ENCODE data around the gene PRICKLE4.

The PRICKLE4 gene

DNA sequence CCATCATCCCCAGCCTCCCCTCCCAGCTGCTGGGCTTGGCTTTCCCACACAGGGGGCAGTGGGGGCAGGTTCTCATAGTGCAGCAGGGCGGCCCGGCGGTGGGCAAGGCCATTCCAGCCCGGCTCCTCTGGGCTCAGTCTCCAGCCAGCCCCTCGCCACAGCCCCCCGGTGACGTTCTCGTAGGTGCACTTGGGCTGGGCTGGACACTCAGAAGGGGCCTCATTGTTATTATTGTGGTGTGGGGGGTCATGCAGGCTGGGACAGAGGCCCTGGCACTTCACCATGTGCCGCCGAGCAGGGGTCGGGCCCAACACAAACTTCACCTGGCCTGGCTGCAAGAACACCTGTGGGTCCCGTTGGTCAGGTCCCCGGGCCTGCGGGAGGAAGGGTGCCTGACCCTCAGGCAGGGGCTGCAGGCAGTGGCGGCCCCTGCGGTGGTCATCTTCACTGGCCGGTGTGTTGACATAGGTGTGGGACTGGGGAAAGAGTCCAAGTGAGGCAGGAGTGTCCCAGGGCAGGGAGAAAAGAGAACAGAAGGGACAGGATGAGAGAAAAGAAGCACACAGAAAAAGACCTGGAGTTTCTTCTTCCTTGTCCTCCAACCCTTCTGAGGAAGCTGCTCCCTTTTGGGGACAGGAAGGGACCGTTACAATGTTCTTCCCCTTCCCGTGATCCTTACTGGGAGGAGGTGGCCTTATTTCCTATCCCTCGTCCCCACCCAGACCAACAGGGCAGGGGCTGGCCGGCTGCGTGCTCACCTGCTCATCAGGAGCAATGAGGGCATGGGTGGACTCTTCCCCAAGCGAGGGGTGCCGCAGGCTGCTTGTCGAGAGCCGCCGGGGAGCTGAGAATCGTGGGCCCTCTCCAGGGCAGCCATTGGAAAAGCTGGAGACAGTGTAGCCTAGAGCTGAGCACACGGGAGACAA is 9.3 kb upstream of the PRICKLE4 start:
- DNase-seq (ENCODE audit: low read depth in 2 of 2): no peak

DNA sequence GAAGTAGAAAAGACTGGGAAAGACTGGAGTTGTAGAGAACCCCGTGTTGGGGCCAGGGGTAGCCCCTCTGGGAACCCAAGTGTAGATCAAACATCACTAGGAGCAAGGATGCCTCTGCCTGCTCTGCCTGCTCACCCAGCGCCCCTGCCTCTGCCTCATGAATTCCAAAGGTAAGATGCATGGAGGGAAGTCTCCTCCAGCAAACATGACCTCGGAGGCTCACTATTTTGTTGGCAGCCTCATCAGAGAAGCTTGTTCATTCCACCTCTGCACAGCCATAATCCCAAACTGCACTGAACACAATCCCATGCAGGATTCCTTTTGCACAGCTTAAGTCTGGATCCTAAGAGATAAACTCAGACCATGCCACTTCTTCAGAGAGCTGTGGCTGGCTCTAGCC is 5.7 kb upstream of the PRICKLE4 start:
- DNase-seq (ENCODE audit: low read depth in 2 of 2): no peak

DNA sequence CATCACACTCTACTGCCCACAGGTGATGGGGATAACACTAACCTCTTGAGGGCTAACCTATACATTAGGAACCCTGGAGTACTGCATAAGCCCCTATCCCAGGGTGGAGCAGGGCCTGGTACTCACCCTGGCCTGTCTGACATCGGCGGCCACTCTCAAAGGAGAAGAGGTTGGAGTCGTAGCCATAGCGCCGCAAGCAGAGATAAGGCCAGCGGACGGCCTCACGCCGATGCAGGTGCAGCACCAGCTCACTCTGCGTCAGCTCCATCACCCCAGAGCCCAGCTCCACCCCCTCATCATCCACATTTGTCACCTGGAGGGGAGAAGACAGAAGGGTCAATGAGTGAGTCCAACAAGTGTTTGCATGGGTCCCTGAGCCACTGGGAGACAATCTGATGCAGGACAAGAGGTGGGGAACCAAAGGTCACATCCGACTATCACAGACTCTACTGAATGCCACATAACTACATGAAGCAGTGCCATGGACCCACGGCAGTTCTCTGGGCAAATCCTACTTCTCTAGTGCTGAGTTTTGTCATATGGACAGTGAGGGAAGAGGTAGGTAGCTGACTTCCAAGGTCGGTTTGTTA is 5.2 kb upstream of the PRICKLE4 start:
- no peak for DNase-seq (ENCODE audit: low read depth in 2 of 2)

DNA sequence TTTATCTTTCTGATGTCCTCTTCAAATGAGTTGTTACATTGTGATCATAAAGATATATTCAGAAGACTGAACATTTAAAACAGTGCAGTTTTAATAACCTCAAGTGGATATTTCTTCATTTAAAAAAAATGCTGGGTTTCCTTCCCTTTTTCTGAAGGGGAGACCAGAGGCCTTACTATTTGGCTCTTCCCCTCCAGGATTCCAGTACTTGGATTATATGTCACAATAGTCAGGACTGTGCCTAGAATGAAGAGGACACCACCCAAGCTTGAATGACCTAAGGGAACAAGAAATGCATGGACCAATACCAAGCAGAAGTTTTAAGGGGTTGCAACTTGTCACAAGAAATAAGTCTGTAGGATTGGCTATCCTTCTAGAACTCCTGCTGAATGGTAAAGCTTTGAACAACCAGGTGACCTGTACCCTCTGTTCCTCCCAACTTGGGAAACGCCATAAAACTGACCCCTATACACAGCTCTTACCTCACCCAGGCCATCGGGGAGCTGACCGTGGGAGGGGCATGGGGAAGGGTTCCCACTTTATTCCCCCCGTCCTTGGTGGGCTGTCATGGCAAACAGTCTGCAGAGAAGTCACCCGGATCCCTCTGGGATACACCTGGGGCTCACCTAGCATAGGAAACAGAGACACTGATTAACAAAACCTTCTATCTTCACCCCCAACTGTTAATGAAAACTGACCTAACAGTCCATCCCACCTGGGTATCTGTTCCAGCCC is 2.9 kb upstream of the PRICKLE4 start:
- no peak for DNase-seq (ENCODE audit: low read depth in 2 of 2)

DNA sequence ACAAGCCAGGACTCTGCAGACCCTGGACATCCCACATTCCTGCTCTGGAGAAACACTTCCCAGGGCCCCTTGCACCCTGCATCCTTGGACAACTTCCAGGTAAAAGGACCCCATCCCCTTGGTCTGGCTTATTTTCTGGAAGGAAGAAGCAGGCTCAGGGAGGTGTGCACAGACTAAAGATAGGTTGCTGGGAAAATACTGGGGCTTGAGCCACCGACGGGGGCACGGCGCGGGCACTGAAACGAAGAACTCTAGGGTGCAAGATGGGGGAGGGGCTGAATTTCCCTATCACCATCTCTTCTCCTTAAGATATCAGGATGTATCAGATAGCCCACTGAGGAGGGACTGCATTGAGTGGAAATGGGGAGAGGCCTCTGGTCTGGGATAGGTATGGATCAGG is 1.7 kb upstream of the PRICKLE4 start:
- DNase-seq (ENCODE audit: low read depth in 2 of 2): no peak

DNA sequence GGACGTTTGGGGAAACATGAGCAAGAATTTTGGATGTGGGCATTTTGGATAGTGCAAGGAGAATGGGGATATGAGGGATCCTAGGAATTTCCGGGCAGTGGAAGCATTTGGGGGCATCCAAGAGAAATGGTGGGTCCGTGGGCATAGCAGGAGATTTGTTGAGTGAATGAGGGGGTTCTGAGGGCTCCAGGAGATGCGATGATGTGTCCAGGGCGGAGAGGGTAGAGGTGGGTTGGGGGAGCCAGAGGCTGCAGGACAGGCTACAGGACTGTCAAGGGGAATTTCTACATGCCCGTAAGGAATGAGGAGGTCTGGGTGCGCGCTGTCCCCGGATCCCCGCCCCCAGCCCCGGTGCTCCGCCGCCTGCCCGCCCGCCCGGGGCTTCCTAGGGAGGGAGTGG is 1.2 kb upstream of the PRICKLE4 start:
- DNase-seq (ENCODE audit: low read depth in 2 of 2): no peak

DNA sequence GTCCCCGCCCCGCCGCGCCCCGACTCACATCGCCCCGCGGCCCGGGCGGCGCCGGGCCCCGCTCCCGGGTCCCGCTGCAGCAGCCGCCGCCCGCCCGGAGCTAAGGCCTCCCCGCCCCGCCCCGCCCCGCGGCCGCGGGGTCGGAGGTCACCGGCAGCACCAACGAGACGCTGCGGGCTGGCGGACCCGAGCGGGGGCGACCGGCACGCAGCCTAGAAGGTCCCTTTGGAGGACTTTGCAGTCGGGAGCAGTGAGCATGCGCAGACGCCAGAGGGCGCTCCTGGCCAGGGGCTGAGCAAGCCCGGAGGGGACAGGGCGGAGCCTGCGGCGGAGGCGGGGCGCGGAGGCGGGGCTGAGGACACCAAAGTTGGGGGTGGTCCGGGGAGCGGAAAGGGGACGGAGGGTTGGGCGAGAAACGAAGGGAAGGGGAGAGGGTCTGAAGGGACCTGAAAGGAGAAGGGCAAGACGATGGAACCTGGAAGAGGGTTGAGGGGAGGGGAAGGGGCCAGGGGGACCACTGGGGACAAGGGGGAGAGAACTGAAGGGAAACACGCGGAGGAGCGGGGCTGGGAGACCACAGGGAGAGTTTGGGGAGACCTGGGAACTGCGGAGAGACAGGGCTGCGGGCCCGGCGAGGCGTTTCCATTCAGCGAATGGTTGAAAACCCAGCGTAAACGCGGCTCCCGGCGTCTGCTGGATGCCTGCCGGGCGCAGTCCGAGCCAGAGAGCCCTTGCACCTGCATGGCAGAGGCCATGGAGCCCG is 613 bp upstream of the PRICKLE4 start, which contains the start of gene FRS3:
Gene FRS3 (minus strand): TSS at position 113 of the 763 bp plus-strand sequence. CDS start 2,913 bp downstream, outside the sequence.
- peak; percentile 99 to 100 for DNase-seq (ENCODE audit: low read depth in 2 of 2)

DNA sequence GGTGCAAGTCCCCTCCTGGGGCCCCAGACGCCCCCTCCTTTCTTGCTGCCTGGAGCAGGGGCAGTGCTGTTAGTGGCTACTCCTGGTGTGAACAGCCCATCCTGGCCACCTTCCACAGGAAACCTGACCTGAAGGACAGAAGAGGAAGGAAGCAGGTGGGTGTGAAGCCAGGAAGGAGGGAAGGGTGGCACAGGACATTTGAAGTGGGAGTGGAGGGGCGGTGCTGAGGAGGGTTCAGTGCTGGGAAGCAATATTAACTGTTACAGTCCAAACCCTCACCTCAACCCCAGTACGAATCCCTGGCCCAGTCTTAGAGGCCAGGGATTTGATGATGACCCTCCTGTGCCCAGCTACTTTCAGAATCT is 766 bp downstream of the PRICKLE4 start:
- DNase-seq (ENCODE audit: low read depth in 2 of 2): no peak

DNA sequence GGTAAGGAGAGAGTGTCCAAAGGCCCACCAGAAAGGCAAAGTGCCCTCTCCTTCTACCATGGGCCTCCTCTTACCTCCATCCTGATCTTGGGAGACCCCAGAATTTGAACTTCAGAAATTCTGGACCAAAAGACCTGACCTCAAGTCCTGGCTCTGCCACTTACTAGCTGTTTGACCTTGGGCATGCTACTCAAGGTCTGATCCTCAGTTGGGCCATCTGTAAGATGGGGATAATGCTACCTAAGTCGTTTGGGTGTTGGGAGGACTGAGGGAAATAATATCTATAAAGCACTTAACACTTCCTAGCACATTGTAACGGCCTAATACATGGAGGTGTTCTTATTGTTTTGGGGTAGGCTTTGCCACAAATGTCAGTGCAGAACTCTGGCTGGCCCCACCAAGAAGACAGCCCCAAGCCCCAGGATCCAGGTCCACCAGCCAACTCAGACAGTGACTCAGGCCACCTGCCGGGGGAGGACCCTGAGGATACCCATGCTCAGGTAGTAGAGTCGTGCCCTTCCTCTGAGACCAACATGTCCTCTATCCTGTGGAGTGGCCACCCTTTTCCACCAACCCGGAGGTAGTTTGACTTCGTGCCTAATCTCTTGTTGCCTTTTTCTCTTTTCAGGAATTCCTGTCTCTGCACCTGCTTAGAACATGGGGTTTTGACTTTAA is 2.7 kb downstream of the PRICKLE4 start:
- DNase-seq (ENCODE audit: low read depth in 2 of 2): no peak

DNA sequence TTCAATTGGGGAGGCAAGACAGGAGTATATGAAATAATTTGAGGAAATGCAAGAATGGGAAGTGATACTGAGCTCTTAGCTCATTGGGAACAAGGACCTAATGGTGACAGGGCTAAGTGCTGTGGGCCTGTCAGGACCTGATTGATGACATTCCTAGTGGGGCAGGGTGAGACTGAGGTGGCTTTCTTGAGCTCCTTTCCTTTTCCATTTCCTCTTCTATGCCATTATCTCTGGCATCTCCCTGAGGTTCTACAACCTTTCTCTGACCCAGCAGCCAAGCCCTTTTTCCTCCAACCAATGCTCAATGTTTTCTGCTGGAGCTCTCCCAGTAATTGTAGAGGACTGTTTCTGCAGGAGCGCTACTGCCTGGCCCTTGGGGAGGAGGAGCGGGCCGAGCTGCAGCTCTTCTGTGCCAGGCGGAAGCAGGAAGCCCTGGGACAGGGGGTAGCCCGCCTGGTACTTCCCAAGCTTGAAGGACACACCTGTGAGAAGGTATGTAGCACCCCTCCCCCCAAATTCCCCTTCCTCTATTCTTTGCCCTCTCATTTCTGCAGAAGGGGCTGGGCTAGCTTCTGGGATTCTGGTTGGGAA is 4.1 kb downstream of the PRICKLE4 start:
- no peak for DNase-seq (ENCODE audit: low read depth in 2 of 2)

DNA sequence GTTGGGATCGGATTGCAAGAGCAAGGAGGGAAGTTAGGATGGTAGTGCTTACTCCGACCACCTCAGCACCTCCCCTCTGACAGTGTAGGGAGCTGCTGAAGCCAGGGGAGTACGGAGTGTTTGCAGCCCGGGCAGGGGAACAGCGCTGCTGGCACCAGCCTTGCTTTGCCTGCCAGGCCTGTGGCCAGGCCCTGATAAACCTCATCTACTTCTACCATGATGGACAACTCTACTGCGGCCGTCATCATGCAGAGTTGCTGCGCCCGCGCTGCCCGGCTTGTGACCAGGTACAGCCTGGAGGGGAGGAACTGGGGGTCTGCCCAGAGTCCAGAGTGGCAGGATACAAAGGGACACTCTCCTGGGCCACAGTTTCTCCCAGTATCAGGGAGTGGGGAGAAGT is 4.7 kb downstream of the PRICKLE4 start:
- DNase-seq (ENCODE audit: low read depth in 2 of 2): no peak

DNA sequence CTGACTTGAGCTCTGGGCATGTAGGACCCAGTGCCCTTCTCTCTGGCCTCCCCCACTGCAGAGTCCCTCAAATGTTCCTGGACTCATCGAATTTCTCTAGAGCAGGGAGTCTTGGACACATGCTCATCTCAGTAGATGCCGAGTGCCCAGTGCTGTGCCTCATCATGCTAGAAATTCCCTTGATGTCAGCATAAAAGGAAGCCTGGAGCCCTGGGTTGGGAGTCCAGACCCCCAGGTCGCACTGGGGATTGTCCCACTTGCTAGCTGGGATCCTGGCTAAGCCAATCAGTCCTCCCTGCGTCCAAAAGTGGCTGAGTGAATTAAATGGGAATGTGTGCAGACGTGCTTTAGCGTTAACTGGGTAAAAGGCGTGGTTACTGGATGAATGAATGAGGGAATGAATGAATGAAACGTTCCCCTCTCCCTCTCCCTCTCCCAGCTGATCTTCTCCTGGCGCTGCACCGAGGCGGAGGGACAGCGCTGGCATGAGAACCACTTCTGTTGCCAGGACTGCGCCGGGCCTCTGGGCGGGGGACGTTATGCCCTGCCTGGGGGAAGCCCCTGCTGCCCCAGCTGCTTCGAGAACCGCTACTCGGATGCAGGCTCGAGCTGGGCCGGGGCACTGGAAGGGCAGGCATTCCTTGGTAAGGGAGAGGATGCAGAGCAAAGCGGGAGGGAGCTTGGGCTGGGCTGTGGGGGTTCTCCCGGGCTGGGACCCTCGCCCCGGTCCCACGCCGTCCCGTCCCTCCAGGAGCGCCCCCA is 5.3 kb downstream of the PRICKLE4 start:
- DNase-seq (ENCODE audit: low read depth in 2 of 2): no peak

DNA sequence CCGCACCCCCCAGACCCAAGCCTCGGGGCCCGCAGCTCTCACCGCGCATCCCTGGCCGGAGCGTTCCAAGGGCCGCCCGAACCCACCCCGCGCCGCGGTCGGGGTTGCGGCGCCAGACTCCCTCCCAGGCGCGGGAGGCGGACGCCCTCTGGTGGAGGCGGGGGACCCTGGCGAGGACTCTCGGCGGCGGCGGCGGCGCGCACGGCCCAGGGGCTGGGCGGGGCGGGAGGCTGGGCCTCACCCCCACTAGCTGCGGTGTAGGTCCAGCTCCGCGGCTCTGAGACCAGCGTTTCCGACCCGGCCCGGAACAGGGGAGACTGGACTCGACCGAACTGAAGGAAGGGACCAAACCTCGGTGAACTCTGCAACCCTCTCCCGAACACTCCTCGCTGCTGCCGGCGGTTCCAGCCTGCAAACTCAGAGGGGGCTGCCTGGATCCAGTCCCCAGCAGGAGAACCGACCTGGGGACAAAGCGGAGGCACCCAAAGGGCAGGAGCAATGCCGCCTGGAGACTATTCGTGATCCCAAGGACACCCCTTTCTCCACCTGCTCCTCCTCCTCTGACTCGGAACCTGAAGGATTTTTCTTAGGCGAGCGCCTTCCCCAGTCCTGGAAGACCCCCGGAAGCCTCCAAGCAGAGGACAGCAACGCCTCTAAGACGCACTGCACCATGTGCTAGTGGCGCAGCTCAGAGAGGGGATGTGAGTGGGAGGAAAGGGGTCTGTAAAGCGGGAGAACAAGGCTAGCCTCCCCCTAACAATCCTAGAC is 6.1 kb downstream of the PRICKLE4 start:
- peak; percentile 83 for DNase-seq (ENCODE audit: low read depth in 2 of 2)

DNA sequence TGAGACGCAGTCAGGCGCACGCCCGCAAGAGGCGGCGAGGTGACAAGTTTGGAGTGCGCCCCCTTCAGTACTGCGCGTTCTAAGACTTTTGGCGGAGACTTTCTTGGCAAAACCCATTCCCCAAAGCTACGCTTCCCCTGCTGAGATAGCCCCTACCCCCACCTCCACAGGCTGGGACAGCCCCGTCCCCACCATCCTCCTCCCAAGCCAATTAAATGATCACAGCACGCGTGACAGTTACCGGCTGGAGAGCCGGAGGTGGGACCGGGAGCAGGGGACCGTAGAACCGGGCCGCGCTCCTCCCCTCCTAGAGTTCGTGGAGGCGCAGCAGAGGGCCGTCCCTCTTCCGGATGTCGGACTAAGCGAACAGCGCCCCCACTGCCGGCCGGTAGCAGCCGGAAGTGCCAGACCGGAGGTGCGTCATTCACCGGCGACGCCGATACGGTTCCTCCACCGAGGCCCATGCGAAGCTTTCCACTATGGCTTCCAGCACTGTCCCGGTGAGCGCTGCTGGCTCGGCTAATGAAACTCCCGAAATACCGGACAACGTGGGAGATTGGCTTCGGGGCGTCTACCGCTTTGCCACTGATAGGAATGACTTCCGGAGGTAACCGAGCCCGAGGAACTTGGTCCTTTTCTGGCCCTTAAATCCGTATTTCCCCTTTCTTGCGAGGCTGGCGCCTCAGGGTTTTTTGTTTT is 6.8 kb downstream of the PRICKLE4 start, which contains the start of gene TOMM6:
Gene TOMM6 (plus strand): TSS at position 476 of the 699 bp plus-strand sequence. CDS start 4 bp downstream, at position 480.
- DNase-seq (ENCODE audit: low read depth in 2 of 2): peak; percentile 94

DNA sequence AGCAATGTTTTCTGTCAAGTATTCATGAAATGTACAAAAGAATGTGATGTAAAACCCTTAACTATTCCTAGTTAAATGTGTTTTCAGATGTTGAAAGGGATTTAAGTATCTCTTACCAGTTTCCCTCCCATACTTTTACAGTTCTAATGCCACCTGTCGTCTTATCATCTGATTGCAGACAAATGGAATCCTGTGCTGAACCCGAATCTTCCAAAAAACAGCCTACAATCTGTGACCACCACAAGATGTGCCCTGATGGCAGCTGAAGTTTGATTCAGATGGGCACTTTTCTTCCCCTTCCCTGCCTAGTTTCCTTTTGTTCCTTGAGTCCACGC is 8.8 kb downstream of the PRICKLE4 start:
- DNase-seq (ENCODE audit: low read depth in 2 of 2): no peak

DNA sequence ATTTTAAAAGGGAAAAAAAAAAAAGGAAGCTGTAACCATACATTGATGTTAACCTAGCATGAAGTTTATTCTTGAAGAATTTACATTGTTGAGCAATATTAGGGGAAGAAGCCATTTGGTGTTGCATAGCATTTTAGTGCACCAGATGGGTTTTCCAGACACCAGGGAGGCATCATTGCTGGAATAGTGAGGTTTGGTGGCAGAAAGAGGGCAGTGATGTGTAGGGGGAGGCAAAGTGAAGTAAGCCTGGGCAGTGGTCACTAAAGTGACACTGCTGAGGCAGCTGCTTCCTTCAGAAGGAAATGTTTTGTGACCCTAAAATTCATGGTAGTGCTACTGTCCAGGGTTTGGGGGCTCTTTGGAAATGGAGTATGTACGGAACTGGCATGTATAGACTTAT is 9.5 kb downstream of the PRICKLE4 start:
- DNase-seq (ENCODE audit: low read depth in 2 of 2): no peak

DNA sequence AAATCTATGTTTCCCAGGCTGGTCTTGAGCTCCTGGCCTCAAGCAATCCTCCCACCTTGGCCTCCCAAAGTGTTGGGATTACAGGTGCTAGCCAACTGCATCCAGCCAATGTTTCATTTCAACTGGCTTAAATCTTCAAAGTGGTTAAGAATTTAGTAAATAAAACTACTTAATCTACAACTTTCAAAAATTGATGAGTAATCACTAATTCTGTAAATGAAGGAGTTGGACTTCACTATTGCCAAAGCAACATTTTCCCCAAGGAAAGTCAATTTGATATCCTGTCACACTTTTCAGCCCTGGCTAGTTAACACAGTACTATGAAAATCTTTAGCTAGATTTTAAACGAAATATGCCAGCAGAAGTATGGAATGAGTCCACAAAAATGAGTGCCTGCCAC is 10.7 kb downstream of the PRICKLE4 start:
- no peak for DNase-seq (ENCODE audit: low read depth in 2 of 2)

DNA sequence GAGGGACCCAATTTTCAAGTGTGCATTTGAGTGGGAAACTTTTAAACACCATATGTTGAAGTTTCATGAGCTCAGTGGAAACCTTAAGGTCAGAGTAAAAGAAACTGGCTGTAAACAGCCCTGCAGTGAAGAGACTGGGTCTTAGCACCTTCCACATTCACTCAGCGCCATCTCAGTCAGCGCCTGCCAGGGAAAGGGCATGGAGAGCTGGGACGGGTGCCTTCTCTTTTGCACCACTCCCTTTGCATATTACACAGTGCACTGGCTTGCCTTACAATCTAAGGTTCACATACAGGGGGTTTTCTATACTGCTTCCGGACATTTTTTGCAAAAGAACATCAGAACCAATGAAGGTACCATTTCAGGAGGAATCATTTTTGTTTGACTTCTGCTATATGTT is 11.4 kb downstream of the PRICKLE4 start:
- DNase-seq (ENCODE audit: low read depth in 2 of 2): no peak

DNA sequence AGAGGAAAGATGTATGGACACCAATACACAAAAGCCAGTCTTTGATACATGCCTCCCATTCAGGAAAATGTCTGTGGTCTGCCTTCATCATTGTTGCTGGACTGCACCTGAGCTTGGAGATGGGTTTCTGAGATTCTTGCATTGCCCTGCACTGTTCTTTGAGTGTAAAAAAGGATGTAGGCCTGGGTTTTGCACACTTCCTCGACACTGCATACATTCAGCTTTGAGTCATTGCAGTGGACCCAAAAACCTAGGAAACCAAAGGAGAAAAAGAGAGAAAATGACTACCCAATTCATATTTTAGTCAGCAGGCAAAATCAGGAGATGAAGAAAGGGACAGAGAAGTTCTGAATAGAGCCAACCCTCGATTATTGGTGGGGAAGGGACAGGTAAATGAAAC is 15.9 kb downstream of the PRICKLE4 start:
- no peak for DNase-seq (ENCODE audit: low read depth in 2 of 2)

All from stimulated activated CD4-positive, alpha-beta T cell treated with anti-CD3 and anti-CD28 coated beads, Interleukin-4, amount 100 ng/mL, for 48 hours (primary cell).